GM19023 (cell line): ENCODE measurements around the gene FBXO47.

Source experiments
- ATAC-seq: cut with Tn5 transposase; IDR thresholded peaks from one replicate; pipeline ENCODE4 v1.9.1; 2021; ENCODE audit warnings: mild to moderate bottlenecking, moderate library complexity; ENCODE audit not compliant: unreplicated experiment

FBXO47 gene, protein sequence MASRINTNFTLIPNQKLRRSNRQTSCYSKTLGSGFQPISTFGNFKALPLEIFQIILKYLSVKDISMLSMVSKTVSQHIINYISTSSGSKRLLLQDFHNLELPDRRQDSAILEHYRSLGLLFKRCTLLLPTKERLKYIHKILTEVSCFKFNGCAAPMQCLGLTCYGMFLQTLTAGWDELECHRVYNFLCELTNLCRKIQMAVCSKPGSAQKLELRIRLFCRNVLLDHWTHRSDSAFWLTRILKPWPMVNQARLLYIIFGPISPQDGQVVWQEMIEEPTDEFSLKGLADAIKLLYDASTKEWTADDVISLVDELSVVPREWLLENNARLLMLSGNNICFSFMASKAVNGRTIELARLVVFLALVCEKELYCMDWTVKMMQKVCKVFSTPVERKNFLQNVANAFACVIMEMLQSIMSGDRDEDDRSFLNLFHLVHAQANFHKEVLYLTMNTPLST

GRCh38 chr17:38967290-38967738 lies at the start of gene FBXO47:
TSS of gene FBXO47 (minus strand) at chr17:38967403. CDS start at chr17:38963025, 4,378 bp downstream.
- ATAC-seq: no peak

GRCh38 chr17:39016193-39017153 lies 49.3 kb upstream of the FBXO47 start:
- no peak for ATAC-seq

DNA sequence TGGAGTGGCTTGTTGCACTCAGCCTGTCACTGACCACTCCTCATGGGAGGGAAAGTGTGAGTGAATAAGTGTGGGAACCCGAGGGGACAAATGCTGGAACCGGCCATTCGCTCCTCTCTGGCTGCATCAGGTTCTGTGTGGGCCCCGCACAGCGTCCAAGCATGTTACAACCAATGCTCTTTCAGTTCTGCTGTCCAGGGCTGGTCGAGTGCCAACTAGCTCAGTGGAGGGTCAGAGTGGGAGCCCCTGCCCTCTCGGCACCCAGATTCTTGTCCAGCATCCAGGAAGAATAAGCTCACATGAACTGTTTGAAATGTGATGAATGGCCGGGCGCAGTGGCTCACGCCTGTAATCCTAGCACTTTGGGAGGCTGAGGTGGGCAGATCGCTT lies 48.3 kb upstream of the FBXO47 start:
- no peak for ATAC-seq

DNA sequence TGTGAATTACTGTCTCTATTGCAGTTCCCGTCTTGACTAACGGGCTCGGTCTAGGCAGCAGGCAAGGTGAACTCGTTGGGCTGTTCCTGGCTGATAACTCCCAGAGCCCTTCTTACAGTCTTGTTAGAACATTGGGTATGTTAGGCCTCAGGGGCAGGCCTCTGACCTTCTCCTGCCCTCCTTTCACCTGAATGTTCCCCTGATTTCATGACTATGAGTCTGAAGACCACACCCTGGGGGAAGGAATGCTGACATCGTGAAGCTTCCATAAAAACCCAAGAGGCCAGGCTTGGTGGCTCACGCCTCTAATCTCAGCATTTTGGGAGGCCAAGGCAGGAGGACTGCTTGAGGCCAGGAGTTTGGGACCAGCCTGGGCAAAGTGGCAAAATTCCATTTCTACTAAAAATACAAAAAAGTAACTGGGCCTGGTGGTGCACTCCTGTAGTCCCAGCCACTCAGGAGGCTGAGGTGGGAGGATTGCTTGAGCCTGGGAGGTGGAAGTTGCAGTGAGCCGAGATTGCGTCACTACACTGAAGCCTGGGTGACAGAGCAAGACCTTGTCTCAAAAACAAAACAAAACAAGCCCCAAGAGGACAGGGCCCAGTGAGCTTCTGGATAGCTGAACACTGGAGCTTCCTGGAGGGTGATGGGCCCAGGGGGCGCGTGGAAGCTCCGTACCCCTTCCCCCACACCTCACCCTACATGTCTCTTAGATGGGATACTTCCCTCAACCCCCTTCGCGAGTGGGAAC lies 47.8 kb upstream of the FBXO47 start:
- ATAC-seq: no peak

- no peak for ATAC-seq
These were observed 47.0 kb upstream of the FBXO47 start for GRCh38 chr17:39014044-39014794.

GRCh38 chr17:39012725-39013124 lies 45.5 kb upstream of the FBXO47 start:
- no peak for ATAC-seq

GRCh38 chr17:39011907-39012468 lies 44.8 kb upstream of the FBXO47 start:
- ATAC-seq: no peak

DNA sequence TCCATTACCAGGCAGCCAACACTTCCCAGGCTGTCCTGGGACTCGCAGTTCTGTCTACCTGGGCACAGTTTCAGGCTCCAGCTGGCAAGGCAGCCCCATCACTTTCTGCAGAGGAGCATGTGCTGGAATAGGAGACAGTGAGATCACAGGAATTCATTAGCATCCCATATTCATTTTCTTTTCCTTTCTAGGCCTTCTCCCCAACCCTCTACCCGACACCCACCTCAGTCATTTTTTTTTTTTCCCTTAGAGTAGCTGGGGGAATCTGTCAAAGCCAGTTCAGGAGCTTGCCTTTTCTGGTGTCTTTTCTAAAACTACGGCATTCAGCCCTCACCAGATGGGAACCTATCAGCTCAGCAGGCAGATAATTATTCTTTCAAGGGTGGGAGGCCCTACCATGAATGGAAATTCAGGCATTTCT lies 42.4 kb upstream of the FBXO47 start:
- no peak for ATAC-seq

DNA sequence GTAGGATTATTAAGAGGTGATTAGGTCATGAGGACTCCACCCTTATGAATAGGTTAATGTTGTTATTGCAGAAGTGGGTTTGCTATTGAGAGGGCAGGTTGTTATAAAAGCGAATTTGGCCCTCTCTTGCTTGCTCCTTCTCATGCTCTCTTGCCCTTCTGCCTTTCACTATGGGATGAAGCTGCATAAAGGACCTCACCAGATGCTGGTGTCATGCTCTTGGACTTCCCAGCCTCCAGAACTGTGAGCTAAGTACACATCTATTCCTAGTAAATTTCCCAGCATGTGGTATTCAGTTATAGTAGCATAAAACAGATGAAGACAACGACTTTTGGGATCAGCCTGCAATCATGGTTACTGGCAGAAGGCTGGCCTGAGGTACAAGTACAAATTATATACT lies 41.4 kb upstream of the FBXO47 start:
- ATAC-seq: no peak

DNA sequence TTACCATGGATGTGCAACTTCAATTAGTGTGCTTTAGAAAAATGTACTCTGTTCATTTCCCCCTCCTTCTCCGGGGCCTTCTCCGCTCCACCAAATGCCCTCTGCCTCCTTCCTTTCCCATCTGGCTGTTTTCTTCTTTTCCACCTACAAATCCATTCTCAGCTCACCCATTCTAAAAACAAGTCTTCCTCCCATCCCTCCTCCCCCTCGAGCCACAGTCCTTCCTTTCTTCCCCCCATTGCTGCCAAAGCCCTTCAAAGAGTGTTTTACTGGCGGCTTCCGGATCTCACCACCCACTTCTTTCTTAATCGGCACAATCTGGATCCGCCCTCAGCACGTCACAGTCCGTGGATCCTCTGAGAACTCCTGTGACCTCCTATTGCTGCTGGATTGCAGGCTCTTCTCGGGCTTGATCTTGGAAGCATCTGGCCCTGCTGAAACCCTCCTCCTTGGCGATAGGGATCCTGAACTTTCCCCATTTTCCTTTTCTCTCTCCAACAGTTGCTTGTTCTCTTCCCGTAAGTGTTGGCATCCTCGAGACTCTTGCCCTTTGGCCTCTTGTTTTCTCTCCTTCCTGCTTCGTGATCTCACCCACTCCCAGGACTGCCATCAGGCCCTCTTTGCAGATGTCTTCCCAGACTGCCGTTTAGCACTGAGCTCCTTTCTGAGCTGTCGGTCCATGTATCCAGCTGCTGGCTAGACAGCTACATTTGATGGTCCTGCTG lies 36.0 kb upstream of the FBXO47 start:
- no peak for ATAC-seq

GRCh38 chr17:39001703-39002637 lies 34.8 kb upstream of the FBXO47 start:
- no peak for ATAC-seq

- no peak for ATAC-seq
These were observed 32.9 kb upstream of the FBXO47 start for GRCh38 chr17:39000021-39000601.

DNA sequence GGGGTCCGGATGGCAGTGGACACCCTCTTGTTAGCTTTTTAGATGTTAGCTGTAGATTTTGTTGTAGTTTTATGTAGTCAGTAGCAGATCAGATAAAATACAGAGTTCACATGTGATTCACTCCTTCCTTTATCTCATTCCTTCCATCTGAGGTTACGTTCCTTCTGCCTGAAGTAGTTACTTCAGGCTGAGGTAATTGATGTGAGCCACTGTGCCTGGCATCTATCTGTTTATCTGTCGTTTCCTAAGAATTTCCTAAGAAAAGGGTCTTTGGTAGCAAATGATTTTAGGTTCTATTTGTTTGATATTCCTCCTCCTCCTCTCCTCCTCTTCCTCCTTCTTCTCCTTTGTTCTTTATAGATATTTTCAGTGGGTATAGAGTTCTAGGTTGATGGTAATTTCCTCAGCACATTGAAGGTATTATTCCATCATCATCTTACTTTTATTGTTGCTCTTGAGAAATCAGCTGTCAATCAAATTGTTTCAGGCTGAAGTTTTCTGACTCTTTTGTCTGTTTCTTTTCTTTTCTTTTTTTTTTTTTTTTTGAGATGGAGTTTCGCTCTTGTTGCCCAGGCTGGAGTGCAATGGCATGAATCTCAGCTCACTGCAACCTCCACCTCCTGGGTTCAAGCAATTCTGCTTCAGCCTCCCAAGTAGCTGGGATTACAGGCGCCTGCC lies 29.6 kb upstream of the FBXO47 start:
- ATAC-seq: no peak

GRCh38 chr17:38994026-38994425 lies 26.8 kb upstream of the FBXO47 start:
- ATAC-seq: no peak

DNA sequence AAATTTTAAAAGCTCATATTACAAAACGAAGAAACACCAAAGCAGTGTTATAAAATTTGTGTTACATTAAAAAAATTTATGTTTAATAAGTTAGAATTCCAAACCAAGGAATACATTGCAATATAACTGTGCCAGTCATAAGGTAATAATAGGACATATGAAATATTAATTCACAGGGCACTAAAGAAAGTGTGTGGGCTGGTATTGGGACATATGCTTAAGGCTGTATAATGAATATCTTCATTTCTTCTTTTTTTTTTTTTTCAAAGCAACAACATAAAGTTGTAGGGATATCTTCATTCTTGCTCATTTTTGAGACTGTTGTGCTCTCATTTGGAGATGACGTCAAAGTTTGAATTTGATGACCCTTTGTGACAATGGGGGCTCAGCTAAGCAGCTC lies 17.5 kb upstream of the FBXO47 start:
- no peak for ATAC-seq

GRCh38 chr17:38982858-38983746 lies 15.9 kb upstream of the FBXO47 start:
- no peak for ATAC-seq
